WTC11 (cell line): Measurements from ENCODE around the gene ABTB2. TPM values are rescaled to one million over a fixed set of nuclear protein-coding genes. Genes with fewer than 3 reads are reported as not detected.

Experiments used
- ATAC-seq: fragments of 200-7000 bp; cut with Tn5 transposase; 2 replicates; pipeline ENCODE4 v1.10.0; 2021; ENCODE audit warnings: mild to moderate bottlenecking, moderate library complexity
- CTCF ChIA-PET: fragments of 300-600 bp; sonication (Branson Sonifier 250); formaldehyde crosslinking; loops from one replicate; lab custom pipeline; 2021; ENCODE audit warnings: antibody characterized with exemption; lab: Charles Lee
- POLR2A ChIA-PET: fragments of 350-600 bp; sonication (Branson Sonifier 250); formaldehyde crosslinking; loops from one replicate; lab custom pipeline; 2021; ENCODE audit warnings: antibody characterized with exemption; lab: Charles Lee
- DNase-seq: peaks from one replicate; pipeline ENCODE4 v3.0.0; 2021; ENCODE audit warnings: low spot score
- H3K27ac Mint-ChIP-seq: 2 replicates; pipeline ENCODE4 v1.8.0; 2021; ENCODE audit warnings: mixed read lengths
- H3K27me3 Mint-ChIP-seq: 2 replicates; pipeline ENCODE4 v1.8.0; 2021; ENCODE audit warnings: low read depth, mild to moderate bottlenecking, moderate library complexity, mixed read lengths
- H3K36me3 Mint-ChIP-seq: 2 replicates; pipeline ENCODE4 v1.8.0; 2021; ENCODE audit warnings: mixed read lengths
- H3K4me1 Mint-ChIP-seq: 2 replicates; pipeline ENCODE4 v1.8.0; 2022; ENCODE audit warnings: mixed read lengths
- H3K4me3 Mint-ChIP-seq: 2 replicates; pipeline ENCODE4 v1.8.0; 2021; ENCODE audit warnings: mild to moderate bottlenecking, moderate library complexity, mixed read lengths
- H3K9me3 Mint-ChIP-seq: 2 replicates; pipeline ENCODE4 v1.8.0; 2021; ENCODE audit warnings: mixed read lengths
- CREB1 ChIP-seq: sonication (generic); formaldehyde crosslinking; IDR thresholded peaks from 2 replicates; pipeline ENCODE4 v1.8.0; 2023; ENCODE audit warnings: mild to moderate bottlenecking, missing genetic modification reagents
- ESRRA ChIP-seq: sonication (generic); formaldehyde crosslinking; IDR thresholded peaks from 2 replicates; pipeline ENCODE4 v1.8.1; 2022; ENCODE audit warnings: mild to moderate bottlenecking, missing genetic modification reagents, borderline replicate concordance
- FOXK1 ChIP-seq: sonication (generic); formaldehyde crosslinking; IDR thresholded peaks from 2 replicates; pipeline ENCODE4 v1.8.0; 2022; ENCODE audit warnings: mild to moderate bottlenecking, moderate library complexity, missing genetic modification reagents
- GRHL2 ChIP-seq: fragments of 250-450 bp; sonication (Bioruptor Pico); IDR thresholded peaks from 2 replicates; pipeline ENCODE4 v1.8.0; 2022; ENCODE audit warnings: mild to moderate bottlenecking, moderate library complexity; ENCODE audit not compliant: insufficient replicate concordance, severe bottlenecking
- GTF2I ChIP-seq: fragments of 250-450 bp; sonication (Bioruptor Pico); conservative IDR thresholded peaks from 2 replicates; pipeline ENCODE4 v1.4.0; 2021; ENCODE audit warnings: mild to moderate bottlenecking
- NFE2L1 ChIP-seq: sonication (generic); formaldehyde crosslinking; IDR thresholded peaks from 2 replicates; pipeline ENCODE4 v1.8.1; 2023; ENCODE audit warnings: missing genetic modification reagents
- NR2C2 ChIP-seq: sonication (generic); formaldehyde crosslinking; IDR thresholded peaks from 2 replicates; pipeline ENCODE4 v1.8.0; 2022; ENCODE audit warnings: mild to moderate bottlenecking, missing genetic modification reagents
- OVOL2 ChIP-seq: fragments of 250-450 bp; sonication (Bioruptor Pico); IDR thresholded peaks from 2 replicates; pipeline ENCODE4 v1.9.0; 2021; ENCODE audit warnings: mild to moderate bottlenecking, borderline replicate concordance
- SMAD3 ChIP-seq: sonication (generic); formaldehyde crosslinking; IDR thresholded peaks from 2 replicates; pipeline ENCODE4 v1.8.0; 2022; ENCODE audit warnings: missing genetic modification reagents, mild to moderate bottlenecking, borderline replicate concordance
- SMAD4 ChIP-seq: sonication (generic); formaldehyde crosslinking; IDR thresholded peaks from 2 replicates; pipeline ENCODE4 v1.8.0; 2022; ENCODE audit warnings: mild to moderate bottlenecking, missing genetic modification reagents
- TEAD1 ChIP-seq: sonication (generic); formaldehyde crosslinking; IDR thresholded peaks from 2 replicates; pipeline ENCODE4 v1.8.0; 2022; ENCODE audit warnings: mild to moderate bottlenecking, missing genetic modification reagents
- TEAD4 ChIP-seq: sonication (generic); formaldehyde crosslinking; IDR thresholded peaks from 2 replicates; pipeline ENCODE4 v1.8.0; 2022; ENCODE audit warnings: mild to moderate bottlenecking, missing genetic modification reagents
- total RNA-seq: library from RNA; stranded (reverse); gene quantifications from 3 replicates; pipeline ENCODE4 v1.2.3, GENCODE V29; 2021
- TF ChIP-seq, protein P1 (sequence below): sonication (generic); formaldehyde crosslinking; IDR thresholded peaks from 2 replicates; pipeline ENCODE4 v1.8.1; 2023; ENCODE audit warnings: mild to moderate bottlenecking, missing genetic modification reagents
- TF ChIP-seq, protein P2 (sequence below): sonication (generic); formaldehyde crosslinking; IDR thresholded peaks from 2 replicates; pipeline ENCODE4 v1.8.0; 2022; ENCODE audit warnings: mild to moderate bottlenecking, missing genetic modification reagents
- TF ChIP-seq, protein P3 (sequence below): fragments of 250-450 bp; sonication (Bioruptor Pico); IDR thresholded peaks from 2 replicates; pipeline ENCODE4 v1.9.0; 2021; ENCODE audit warnings: mild to moderate bottlenecking
- TF ChIP-seq, protein P4 (sequence below): sonication (generic); formaldehyde crosslinking; IDR thresholded peaks from 2 replicates; pipeline ENCODE4 v1.8.1; 2022; ENCODE audit warnings: low read depth, mild to moderate bottlenecking, moderate library complexity, missing genetic modification reagents, borderline replicate concordance
- TF ChIP-seq, protein P5 (sequence below): fragments of 250-450 bp; sonication (Bioruptor Pico); IDR thresholded peaks from 2 replicates; pipeline ENCODE4 v1.9.0; 2021; ENCODE audit warnings: moderate library complexity, mild to moderate bottlenecking, inconsistent platforms, borderline replicate concordance
- TF ChIP-seq, protein P6 (sequence below): sonication (generic); formaldehyde crosslinking; IDR thresholded peaks from 2 replicates; pipeline ENCODE4 v1.8.1; 2022; ENCODE audit warnings: missing genetic modification reagents, borderline replicate concordance

Gene ABTB2
- total RNA-seq, 1 experiment from 2014 or later = 12.8 TPM

DNA sequence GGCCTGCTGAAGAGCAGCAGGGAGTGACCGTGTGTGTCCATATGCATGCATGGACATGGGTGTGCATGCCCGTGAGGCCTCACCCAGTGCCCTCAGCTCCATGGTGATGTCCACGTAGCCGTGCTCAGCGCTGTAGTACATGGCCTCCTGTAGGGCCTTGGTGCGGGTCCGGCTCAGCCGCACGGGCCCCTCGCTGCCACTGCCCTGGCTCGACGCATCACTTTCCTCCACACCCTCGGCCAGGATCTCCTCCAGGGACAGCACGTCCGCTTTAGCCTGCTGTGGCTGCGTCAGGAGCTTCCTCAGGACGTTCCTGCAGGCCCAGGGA, 195.4 kb downstream of the ABTB2 start:
- Mint-ChIP-seq H3K27me3 (no peaks in the 10 kb centered on the region; the same call in 1 of the 2 replicates), H3K9me3 (no peaks in the 10 kb centered on the region), H3K4me3 (no peak overlapping the region), H3K4me1 (no peaks in the 10 kb centered on the region), H3K27ac (no peak overlapping the region), H3K36me3 (no peaks in the 10 kb centered on the region)
- ChIA-PET POLR2A (no interaction called here), CTCF (interaction anchor here (1.1 to 1.6 kb wide), 2 partner anchors 12 kb away, joined by 3 to 4 read pairs; no protein-coding TSS in a partner anchor)
- DNase-seq (no peak), ATAC-seq (no peak)
- no peak for TF ChIP-seq GRHL2 (CRISPR knock-in tag)
- TF ChIP-seq NFE2L1 (CRISPR knock-in tag) = no peak
- no peak for TF ChIP-seq SMAD4
- TF ChIP-seq CREB1 (CRISPR knock-in tag) = no peak
- TF ChIP-seq, protein P1, sequence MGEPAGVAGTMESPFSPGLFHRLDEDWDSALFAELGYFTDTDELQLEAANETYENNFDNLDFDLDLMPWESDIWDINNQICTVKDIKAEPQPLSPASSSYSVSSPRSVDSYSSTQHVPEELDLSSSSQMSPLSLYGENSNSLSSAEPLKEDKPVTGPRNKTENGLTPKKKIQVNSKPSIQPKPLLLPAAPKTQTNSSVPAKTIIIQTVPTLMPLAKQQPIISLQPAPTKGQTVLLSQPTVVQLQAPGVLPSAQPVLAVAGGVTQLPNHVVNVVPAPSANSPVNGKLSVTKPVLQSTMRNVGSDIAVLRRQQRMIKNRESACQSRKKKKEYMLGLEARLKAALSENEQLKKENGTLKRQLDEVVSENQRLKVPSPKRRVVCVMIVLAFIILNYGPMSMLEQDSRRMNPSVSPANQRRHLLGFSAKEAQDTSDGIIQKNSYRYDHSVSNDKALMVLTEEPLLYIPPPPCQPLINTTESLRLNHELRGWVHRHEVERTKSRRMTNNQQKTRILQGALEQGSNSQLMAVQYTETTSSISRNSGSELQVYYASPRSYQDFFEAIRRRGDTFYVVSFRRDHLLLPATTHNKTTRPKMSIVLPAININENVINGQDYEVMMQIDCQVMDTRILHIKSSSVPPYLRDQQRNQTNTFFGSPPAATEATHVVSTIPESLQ = no peak
- TF ChIP-seq, protein P2, sequence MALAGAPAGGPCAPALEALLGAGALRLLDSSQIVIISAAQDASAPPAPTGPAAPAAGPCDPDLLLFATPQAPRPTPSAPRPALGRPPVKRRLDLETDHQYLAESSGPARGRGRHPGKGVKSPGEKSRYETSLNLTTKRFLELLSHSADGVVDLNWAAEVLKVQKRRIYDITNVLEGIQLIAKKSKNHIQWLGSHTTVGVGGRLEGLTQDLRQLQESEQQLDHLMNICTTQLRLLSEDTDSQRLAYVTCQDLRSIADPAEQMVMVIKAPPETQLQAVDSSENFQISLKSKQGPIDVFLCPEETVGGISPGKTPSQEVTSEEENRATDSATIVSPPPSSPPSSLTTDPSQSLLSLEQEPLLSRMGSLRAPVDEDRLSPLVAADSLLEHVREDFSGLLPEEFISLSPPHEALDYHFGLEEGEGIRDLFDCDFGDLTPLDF (CRISPR knock-in tag) = no peak
- TF ChIP-seq, protein P3, sequence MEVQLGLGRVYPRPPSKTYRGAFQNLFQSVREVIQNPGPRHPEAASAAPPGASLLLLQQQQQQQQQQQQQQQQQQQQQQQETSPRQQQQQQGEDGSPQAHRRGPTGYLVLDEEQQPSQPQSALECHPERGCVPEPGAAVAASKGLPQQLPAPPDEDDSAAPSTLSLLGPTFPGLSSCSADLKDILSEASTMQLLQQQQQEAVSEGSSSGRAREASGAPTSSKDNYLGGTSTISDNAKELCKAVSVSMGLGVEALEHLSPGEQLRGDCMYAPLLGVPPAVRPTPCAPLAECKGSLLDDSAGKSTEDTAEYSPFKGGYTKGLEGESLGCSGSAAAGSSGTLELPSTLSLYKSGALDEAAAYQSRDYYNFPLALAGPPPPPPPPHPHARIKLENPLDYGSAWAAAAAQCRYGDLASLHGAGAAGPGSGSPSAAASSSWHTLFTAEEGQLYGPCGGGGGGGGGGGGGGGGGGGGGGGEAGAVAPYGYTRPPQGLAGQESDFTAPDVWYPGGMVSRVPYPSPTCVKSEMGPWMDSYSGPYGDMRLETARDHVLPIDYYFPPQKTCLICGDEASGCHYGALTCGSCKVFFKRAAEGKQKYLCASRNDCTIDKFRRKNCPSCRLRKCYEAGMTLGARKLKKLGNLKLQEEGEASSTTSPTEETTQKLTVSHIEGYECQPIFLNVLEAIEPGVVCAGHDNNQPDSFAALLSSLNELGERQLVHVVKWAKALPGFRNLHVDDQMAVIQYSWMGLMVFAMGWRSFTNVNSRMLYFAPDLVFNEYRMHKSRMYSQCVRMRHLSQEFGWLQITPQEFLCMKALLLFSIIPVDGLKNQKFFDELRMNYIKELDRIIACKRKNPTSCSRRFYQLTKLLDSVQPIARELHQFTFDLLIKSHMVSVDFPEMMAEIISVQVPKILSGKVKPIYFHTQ = no peak
- no peak for TF ChIP-seq FOXK1 (CRISPR knock-in tag)
- no peak for TF ChIP-seq TEAD4
- no peak for TF ChIP-seq OVOL2 (CRISPR knock-in tag)
- TF ChIP-seq TEAD1 (CRISPR knock-in tag) = no peak
- TF ChIP-seq NR2C2 (CRISPR knock-in tag) = no peak
- TF ChIP-seq ESRRA (CRISPR knock-in tag) = no peak
- TF ChIP-seq, protein P4, sequence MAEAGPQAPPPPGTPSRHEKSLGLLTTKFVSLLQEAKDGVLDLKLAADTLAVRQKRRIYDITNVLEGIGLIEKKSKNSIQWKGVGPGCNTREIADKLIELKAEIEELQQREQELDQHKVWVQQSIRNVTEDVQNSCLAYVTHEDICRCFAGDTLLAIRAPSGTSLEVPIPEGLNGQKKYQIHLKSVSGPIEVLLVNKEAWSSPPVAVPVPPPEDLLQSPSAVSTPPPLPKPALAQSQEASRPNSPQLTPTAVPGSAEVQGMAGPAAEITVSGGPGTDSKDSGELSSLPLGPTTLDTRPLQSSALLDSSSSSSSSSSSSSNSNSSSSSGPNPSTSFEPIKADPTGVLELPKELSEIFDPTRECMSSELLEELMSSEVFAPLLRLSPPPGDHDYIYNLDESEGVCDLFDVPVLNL = no peak

DNA sequence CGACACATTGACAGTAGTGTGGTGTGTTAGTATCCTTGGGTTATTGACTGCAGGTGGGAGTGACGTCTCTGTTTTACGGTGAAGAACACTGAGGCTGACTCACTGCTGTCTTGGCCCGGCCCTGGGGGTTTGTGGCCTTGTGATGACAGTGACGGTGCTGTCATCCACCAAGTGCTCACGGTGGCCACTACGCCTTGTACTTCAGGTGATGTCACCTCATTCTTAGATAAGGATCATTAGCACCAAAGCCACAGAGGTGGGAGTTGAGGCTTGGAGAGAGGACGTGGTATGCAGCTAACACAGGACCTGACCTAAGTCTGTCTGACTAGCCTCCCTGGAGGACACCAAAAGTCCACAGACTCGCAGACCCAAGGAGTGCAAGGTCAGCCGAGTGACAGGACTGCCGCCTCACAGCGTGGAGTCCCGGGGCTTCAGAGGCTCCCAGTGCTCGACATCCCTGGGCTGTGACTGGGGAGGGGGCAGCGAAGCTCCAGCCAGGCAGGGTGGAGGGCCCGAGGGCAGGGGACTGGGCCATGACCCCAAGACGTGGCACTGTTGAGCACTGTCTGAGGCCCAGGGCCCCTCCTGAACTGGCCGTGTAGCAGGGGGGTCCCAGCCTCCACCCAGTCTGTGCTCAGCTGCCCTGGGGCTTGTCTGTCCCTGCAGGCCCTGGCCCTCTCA, 195.9 kb downstream of the ABTB2 start:
- no peak overlapping the region for H3K4me3 Mint-ChIP-seq
- no peak for ATAC-seq
- POLR2A ChIA-PET = no interaction called here

More for the DNA sequence above, 195.9 kb downstream of the ABTB2 start:
- Mint-ChIP-seq H3K9me3 (no peaks in the 10 kb centered on the region), H3K27me3 (no peaks in the 10 kb centered on the region; the same call in 1 of the 2 replicates), H3K4me1 (no peaks in the 10 kb centered on the region), H3K27ac (no peak overlapping the region), H3K36me3 (no peaks in the 10 kb centered on the region)
- CTCF ChIA-PET = interaction anchor here (1.0 to 1.6 kb wide), 5 partner anchors 12 to 351 kb away, joined by 3 to 8 read pairs (median 3); partner anchors contain the start of gene ELF5
- DNase-seq = no peak
- TF ChIP-seq, protein P5, sequence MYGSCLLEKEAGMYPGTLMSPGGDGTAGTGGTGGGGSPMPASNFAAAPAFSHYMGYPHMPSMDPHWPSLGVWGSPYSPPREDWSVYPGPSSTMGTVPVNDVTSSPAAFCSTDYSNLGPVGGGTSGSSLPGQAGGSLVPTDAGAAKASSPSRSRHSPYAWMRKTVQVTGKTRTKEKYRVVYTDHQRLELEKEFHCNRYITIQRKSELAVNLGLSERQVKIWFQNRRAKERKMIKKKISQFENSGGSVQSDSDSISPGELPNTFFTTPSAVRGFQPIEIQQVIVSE (CRISPR knock-in tag) = no peak
- TF ChIP-seq GTF2I (CRISPR knock-in tag) (no peak), SMAD3 (no peak)
- TF ChIP-seq, protein P6, sequence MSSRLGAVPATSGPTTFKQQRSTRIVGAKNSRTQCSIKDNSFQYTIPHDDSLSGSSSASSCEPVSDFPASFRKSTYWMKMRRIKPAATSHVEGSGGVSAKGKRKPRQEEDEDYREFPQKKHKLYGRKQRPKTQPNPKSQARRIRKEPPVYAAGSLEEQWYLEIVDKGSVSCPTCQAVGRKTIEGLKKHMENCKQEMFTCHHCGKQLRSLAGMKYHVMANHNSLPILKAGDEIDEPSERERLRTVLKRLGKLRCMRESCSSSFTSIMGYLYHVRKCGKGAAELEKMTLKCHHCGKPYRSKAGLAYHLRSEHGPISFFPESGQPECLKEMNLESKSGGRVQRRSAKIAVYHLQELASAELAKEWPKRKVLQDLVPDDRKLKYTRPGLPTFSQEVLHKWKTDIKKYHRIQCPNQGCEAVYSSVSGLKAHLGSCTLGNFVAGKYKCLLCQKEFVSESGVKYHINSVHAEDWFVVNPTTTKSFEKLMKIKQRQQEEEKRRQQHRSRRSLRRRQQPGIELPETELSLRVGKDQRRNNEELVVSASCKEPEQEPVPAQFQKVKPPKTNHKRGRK = no peak
